Panc1 (cell line): ENCODE measurements around the gene SLC10A3.

Source experiments
- POLR2AphosphoS5 ChIP-seq: IDR thresholded peaks from 2 replicates; pipeline ENCODE4 v1.6.1; 2012; ENCODE audit warnings: mild to moderate bottlenecking, low read depth, low read length, moderate library complexity
- REST ChIP-seq, 2 experiments: IDR thresholded peaks; 2 replicates each; pipeline ENCODE4 v1.6.1; 2011 to 2012; ENCODE audit warnings: low read depth in 2 of 2, control low read depth in 1 of 2, low read length in 1 of 2, mild to moderate bottlenecking in 1 of 2, moderate library complexity in 1 of 2; ENCODE audit not compliant: insufficient read depth in 1 of 2
- SIN3A ChIP-seq: IDR thresholded peaks from 2 replicates; pipeline ENCODE4 v1.6.1; 2012; ENCODE audit warnings: low read depth, mild to moderate bottlenecking, low read length, moderate library complexity, borderline replicate concordance; ENCODE audit not compliant: insufficient read depth

- TF ChIP-seq SIN3A, result no peak
- TF ChIP-seq POLR2AphosphoS5, result no peak
- TF ChIP-seq REST (IDR thresholded peaks at IDR 0.05; ENCODE audit: insufficient read depth in 1 of 2, low read depth in 2 of 2, low read length in 1 of 2), result no peak
Measured at GRCh38 chrX:154463611-154464220, 26.7 kb downstream of the SLC10A3 start.
